Osteocyte (in vitro differentiated cells): ENCODE measurements around the gene MTUS2. TPM values are rescaled to one million over a fixed set of nuclear protein-coding genes. Genes with fewer than 3 reads are reported as not detected.

ENCODE experiments used
- DNase-seq: peaks from one replicate; pipeline ENCODE4 v3.0.0; 2021; ENCODE audit warnings: mixed read lengths; ENCODE audit not compliant: unreplicated experiment; ENCODE audit errors: extremely low spot score
- H3K27ac Mint-ChIP-seq: one replicate; pipeline ENCODE4 v1.8.0; 2021; ENCODE audit warnings: mild to moderate bottlenecking, mixed read lengths; ENCODE audit not compliant: unreplicated experiment
- H3K27me3 Mint-ChIP-seq: one replicate; pipeline ENCODE4 v1.8.0; 2021; ENCODE audit warnings: mixed read lengths; ENCODE audit not compliant: unreplicated experiment
- H3K36me3 Mint-ChIP-seq: one replicate; pipeline ENCODE4 v1.8.0; 2021; ENCODE audit warnings: mixed read lengths; ENCODE audit not compliant: unreplicated experiment
- H3K4me1 Mint-ChIP-seq: one replicate; pipeline ENCODE4 v1.8.0; 2021; ENCODE audit warnings: mixed read lengths; ENCODE audit not compliant: unreplicated experiment
- H3K4me3 Mint-ChIP-seq: one replicate; pipeline ENCODE4 v1.8.0; 2021; ENCODE audit warnings: mild to moderate bottlenecking, moderate library complexity, mixed read lengths; ENCODE audit not compliant: unreplicated experiment
- H3K9me3 Mint-ChIP-seq: one replicate; pipeline ENCODE4 v1.8.0; 2021; ENCODE audit warnings: mixed read lengths; ENCODE audit not compliant: unreplicated experiment
- total RNA-seq: library from RNA; stranded (reverse); gene quantifications from 2 replicates; pipeline ENCODE4 v1.2.1, GENCODE V29; 2021
- TF ChIP-seq, protein P1 (sequence below): fragments of 200-600 bp; sonication (generic); IDR thresholded peaks from 2 replicates; pipeline ENCODE4 v1.5.0; 2021; ENCODE audit warnings: antibody characterized with exemption, mild to moderate bottlenecking, moderate library complexity

Gene MTUS2
- total RNA-seq, 1 donor from 2014 or later = 0.05 TPM

GRCh38 chr13:29266261-29266660 lies 446.1 kb downstream of the MTUS2 start:
- H3K27me3 Mint-ChIP-seq = peaks cover 9% of the 10 kb centered on the region
- no peaks in the 10 kb centered on the region for H3K9me3 Mint-ChIP-seq
- TF ChIP-seq, protein P1, sequence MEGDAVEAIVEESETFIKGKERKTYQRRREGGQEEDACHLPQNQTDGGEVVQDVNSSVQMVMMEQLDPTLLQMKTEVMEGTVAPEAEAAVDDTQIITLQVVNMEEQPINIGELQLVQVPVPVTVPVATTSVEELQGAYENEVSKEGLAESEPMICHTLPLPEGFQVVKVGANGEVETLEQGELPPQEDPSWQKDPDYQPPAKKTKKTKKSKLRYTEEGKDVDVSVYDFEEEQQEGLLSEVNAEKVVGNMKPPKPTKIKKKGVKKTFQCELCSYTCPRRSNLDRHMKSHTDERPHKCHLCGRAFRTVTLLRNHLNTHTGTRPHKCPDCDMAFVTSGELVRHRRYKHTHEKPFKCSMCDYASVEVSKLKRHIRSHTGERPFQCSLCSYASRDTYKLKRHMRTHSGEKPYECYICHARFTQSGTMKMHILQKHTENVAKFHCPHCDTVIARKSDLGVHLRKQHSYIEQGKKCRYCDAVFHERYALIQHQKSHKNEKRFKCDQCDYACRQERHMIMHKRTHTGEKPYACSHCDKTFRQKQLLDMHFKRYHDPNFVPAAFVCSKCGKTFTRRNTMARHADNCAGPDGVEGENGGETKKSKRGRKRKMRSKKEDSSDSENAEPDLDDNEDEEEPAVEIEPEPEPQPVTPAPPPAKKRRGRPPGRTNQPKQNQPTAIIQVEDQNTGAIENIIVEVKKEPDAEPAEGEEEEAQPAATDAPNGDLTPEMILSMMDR = no peak
- H3K36me3 Mint-ChIP-seq = no peaks in the 10 kb centered on the region
- H3K4me3 Mint-ChIP-seq = no peak overlapping the region
- no peak overlapping the region for H3K27ac Mint-ChIP-seq
- no peaks in the 10 kb centered on the region for H3K4me1 Mint-ChIP-seq
- DNase-seq = no peak

- H3K27me3 Mint-ChIP-seq = peaks cover 13% of the 10 kb centered on the region
- H3K36me3 Mint-ChIP-seq = no peaks in the 10 kb centered on the region
- no peak overlapping the region for H3K4me3 Mint-ChIP-seq
- no peaks in the 10 kb centered on the region for H3K4me1 Mint-ChIP-seq
- H3K9me3 Mint-ChIP-seq = no peaks in the 10 kb centered on the region
- no peak overlapping the region for H3K27ac Mint-ChIP-seq
- TF ChIP-seq, protein P1 = no peak
- DNase-seq = no peak
These were observed 446.9 kb downstream of the MTUS2 start for GRCh38 chr13:29266756-29267733.

GRCh38 chr13:29270271-29270985 lies 450.3 kb downstream of the MTUS2 start:
- Mint-ChIP-seq H3K4me3 (no peak overlapping the region), H3K4me1 (no peaks in the 10 kb centered on the region)

DNA sequence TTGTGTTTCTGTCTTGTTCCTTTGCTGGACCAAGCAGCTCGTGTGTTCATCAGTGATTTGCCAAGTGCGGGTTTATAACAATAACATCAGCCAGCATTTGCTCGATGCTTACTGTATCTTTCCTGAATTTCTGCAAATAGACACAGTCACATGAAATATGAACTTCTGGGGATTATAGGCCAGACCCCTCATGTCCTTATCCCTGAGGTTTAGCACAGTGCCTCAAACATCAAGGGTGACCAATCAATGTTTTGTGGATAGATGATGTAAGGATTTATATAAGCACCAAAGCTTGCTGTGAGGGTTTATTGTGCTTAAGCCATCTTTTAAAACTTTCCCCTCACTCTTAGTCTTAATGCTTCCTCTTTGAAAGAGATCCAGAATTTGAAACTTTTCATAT lies 451.5 kb downstream of the MTUS2 start:
- TF ChIP-seq, protein P1 = no peak
- Mint-ChIP-seq H3K4me1 (no peaks in the 10 kb centered on the region), H3K4me3 (no peak overlapping the region), H3K9me3 (peaks cover 5% of the 10 kb centered on the region), H3K36me3 (no peaks in the 10 kb centered on the region), H3K27me3 (peaks cover 13% of the 10 kb centered on the region), H3K27ac (no peak overlapping the region)
- DNase-seq = no peak

More at GRCh38 chr13:29270271-29270985, 450.3 kb downstream of the MTUS2 start:
- H3K27ac Mint-ChIP-seq = no peak overlapping the region
- no peak for DNase-seq
- no peaks in the 10 kb centered on the region for H3K36me3 Mint-ChIP-seq
- no peaks in the 10 kb centered on the region for H3K9me3 Mint-ChIP-seq
- peaks cover 13% of the 10 kb centered on the region for H3K27me3 Mint-ChIP-seq
- TF ChIP-seq, protein P1 = no peak
